ENCODE results near the gene CRYBB3.
"Not testable (repeated sequence)": the region's sequence is repeated elsewhere in the genome, so short reads cannot be mapped to it uniquely, and the experiment has no call there.

Gene CRYBB3

GRCh38 chr22:25176175-25176574 lies 23.5 kb upstream of the CRYBB3 start:
- no peak for DNase-seq

GRCh38 chr22:25176799-25177198 lies 22.9 kb upstream of the CRYBB3 start:
- no peak for DNase-seq

- no peak for DNase-seq
Observed at GRCh38 chr22:25177226-25177625, 22.4 kb upstream of the CRYBB3 start.

GRCh38 chr22:25177895-25178294 lies 21.8 kb upstream of the CRYBB3 start:
- DNase-seq: no peak

- not testable (repeated sequence) for DNase-seq
Observed at GRCh38 chr22:25178348-25178747, 21.3 kb upstream of the CRYBB3 start.

GRCh38 chr22:25178869-25179631 lies 20.6 kb upstream of the CRYBB3 start:
- not testable (repeated sequence) for DNase-seq

- DNase-seq: no peak
Observed at GRCh38 chr22:25182131-25183110, 17.2 kb upstream of the CRYBB3 start.

GRCh38 chr22:25183949-25184619 lies 15.6 kb upstream of the CRYBB3 start:
- no peak for DNase-seq

- no peak for DNase-seq
Observed at GRCh38 chr22:25186140-25186539, 13.5 kb upstream of the CRYBB3 start.

- DNase-seq: no peak
Observed at GRCh38 chr22:25187469-25187868, 12.2 kb upstream of the CRYBB3 start.

- DNase-seq: no peak
Observed at GRCh38 chr22:25192406-25192805, 7.3 kb upstream of the CRYBB3 start.

GRCh38 chr22:25193130-25193529 lies 6.5 kb upstream of the CRYBB3 start:
- DNase-seq: no peak

- DNase-seq: no peak
Observed at GRCh38 chr22:25193548-25193947, 6.1 kb upstream of the CRYBB3 start.

- DNase-seq: no peak
Observed at GRCh38 chr22:25196326-25196725, 3.3 kb upstream of the CRYBB3 start.

GRCh38 chr22:25197340-25197739 lies 2.3 kb upstream of the CRYBB3 start:
- peak in 3 of 14 donors; percentile 4 to 13 (median 4) for DNase-seq

- no peak for DNase-seq
Observed at GRCh38 chr22:25200967-25201366, 1.3 kb downstream of the CRYBB3 start.

GRCh38 chr22:25201557-25202273 lies 2.1 kb downstream of the CRYBB3 start:
- DNase-seq: no peak

- peak in 7 of 14 donors; percentile 1 to 39 (median 20) for DNase-seq
Observed at GRCh38 chr22:25202290-25202921, 2.7 kb downstream of the CRYBB3 start.

- no peak for DNase-seq
Observed at GRCh38 chr22:25203082-25203481, 3.4 kb downstream of the CRYBB3 start.

GRCh38 chr22:25204547-25204946 lies 4.9 kb downstream of the CRYBB3 start:
- not testable (repeated sequence) for DNase-seq

GRCh38 chr22:25205847-25206246 lies 6.2 kb downstream of the CRYBB3 start:
- DNase-seq: no peak

GRCh38 chr22:25206998-25207397 lies 7.3 kb downstream of the CRYBB3 start:
- DNase-seq: no peak

All from C1 segment of cervical spinal cord (tissue), 14 donors.